ENCODE data around the gene EMILIN3. TPM values are rescaled to one million over a fixed set of nuclear protein-coding genes. Genes with fewer than 3 reads are reported as not detected.
A peak's percentile ranks its signal among the peaks of the same experiment; 100 is the strongest.

The EMILIN3 gene
- total RNA-seq, 1 donor from 2014 or later: 0.40 TPM

DNA sequence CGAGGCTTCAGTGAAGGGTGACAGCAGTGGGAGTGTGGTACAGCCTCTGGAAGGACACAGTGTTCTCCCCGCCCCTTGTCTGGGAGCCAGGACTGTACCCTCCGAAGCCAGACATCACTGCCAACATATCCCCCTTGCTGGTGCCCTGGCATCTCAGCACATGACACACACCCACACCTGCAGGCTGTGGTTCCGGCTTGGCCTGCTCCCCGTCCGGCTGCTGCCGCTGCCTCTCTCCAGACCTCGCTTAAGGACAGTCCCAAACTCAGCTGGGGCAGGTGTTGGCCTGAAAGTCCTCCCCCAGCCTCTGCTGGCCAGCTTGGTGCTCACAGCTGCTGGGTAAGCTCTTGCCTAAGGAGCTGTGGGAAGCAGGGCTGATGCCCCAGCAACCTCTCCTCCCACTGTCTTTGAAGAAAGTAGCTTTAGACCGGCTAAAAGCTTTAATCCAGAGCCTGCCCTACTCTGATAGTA, 7.0 kb downstream of the EMILIN3 start:
- TF ChIP-seq CTCF (conservative IDR thresholded peaks at IDR 0.05; ENCODE audit: low read depth, low read length): no peak

DNA sequence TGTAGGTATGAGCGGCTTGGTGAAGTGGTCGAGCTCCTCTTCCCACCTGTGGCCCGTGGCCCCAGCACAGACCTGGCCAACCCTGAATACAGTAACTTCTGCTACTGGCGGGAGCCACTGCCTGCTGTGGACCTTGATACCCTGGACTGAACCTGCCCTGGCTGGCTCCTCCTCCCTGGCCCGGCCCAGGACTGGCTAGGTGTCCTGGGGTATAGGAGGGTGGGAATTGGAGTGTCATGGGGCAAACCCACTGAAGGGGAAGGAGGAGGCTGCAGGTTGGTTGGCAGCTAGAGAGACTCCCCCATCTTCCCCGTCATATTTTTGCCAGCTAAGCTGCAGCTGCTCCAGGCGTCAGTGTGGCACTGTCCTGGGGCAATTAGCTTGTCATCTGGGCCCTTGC, 7.9 kb downstream of the EMILIN3 start:
- H3K4me3 ChIP-seq (ENCODE audit: low read depth, low read length): no peak overlapping the region
- no peak for TF ChIP-seq CTCF (conservative IDR thresholded peaks at IDR 0.05; ENCODE audit: low read depth, low read length)
- DNase-seq (ENCODE audit: low read depth): no peak

More for the DNA sequence above, 7.0 kb downstream of the EMILIN3 start:
- DNase-seq (ENCODE audit: low read depth): no peak
- no peak overlapping the region for H3K4me3 ChIP-seq (ENCODE audit: low read depth, low read length)

GRCh38 chr20:41358230-41358629, 8.4 kb downstream of the EMILIN3 start:
- no peak for DNase-seq (ENCODE audit: low read depth)
- TF ChIP-seq CTCF (conservative IDR thresholded peaks at IDR 0.05; ENCODE audit: low read depth, low read length): no peak
- no peak overlapping the region for H3K4me3 ChIP-seq (ENCODE audit: low read depth, low read length)

- no peak for DNase-seq (ENCODE audit: low read depth)
- TF ChIP-seq CTCF (conservative IDR thresholded peaks at IDR 0.05; ENCODE audit: low read depth, low read length): peak; percentile 34
- no peak overlapping the region for H3K4me3 ChIP-seq (ENCODE audit: low read depth, low read length)
These were observed 9.0 kb downstream of the EMILIN3 start for GRCh38 chr20:41357424-41358163.

DNA sequence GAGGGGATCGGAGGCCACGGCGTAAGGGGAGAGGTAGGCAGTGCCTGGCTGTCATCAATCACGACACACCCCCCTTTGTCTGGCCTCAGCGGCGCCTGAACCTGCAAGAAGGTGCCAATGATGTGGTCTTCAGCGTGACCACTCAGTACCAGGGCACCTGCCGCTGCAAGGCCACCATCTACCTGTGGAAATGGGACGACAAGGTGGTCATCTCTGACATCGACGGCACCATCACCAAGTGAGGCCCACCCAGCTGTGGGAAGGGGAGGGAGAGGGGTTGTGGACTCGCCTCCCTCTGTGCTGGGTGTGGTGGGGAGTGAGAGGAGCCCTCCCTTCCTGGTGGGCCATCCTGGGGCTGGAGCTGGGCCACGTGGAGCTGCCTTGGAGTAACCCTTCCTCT, 9.7 kb downstream of the EMILIN3 start:
- DNase-seq (ENCODE audit: low read depth): no peak
- TF ChIP-seq CTCF (conservative IDR thresholded peaks at IDR 0.05; ENCODE audit: low read depth, low read length): no peak
- H3K4me3 ChIP-seq (ENCODE audit: low read depth, low read length): no peak overlapping the region

GRCh38 chr20:41355598-41356203, 10.9 kb downstream of the EMILIN3 start:
- H3K4me3 ChIP-seq (ENCODE audit: low read depth, low read length): no peak overlapping the region
- TF ChIP-seq CTCF (conservative IDR thresholded peaks at IDR 0.05; ENCODE audit: low read depth, low read length): no peak
- no peak for DNase-seq (ENCODE audit: low read depth)
